Endothelial cell (in vitro differentiated cells): ENCODE results near the gene POFUT2. TPM values are rescaled to one million over a fixed set of nuclear protein-coding genes. Genes with fewer than 3 reads are reported as not detected.

Source experiments
- DNase-seq: peaks from one replicate; pipeline ENCODE4 v3.0.0; 2021; ENCODE audit warnings: low spot score
- H3K27ac Mint-ChIP-seq: one replicate; pipeline ENCODE4 v1.8.0; 2021; ENCODE audit warnings: mixed read lengths, inconsistent platforms; ENCODE audit not compliant: unreplicated experiment
- H3K27me3 Mint-ChIP-seq: one replicate; pipeline ENCODE4 v1.8.0; 2021; ENCODE audit warnings: mild to moderate bottlenecking, moderate library complexity, mixed read lengths, inconsistent platforms; ENCODE audit not compliant: unreplicated experiment
- H3K36me3 Mint-ChIP-seq: one replicate; pipeline ENCODE4 v1.8.0; 2021; ENCODE audit warnings: mild to moderate bottlenecking, low read depth, mixed read lengths, inconsistent platforms; ENCODE audit not compliant: unreplicated experiment
- H3K4me1 Mint-ChIP-seq: one replicate; pipeline ENCODE4 v1.8.0; 2021; ENCODE audit warnings: mild to moderate bottlenecking, mixed read lengths, inconsistent platforms; ENCODE audit not compliant: unreplicated experiment
- H3K4me3 Mint-ChIP-seq: one replicate; pipeline ENCODE4 v1.8.0; 2021; ENCODE audit warnings: mild to moderate bottlenecking, mixed read lengths, inconsistent platforms; ENCODE audit not compliant: unreplicated experiment
- H3K9me3 Mint-ChIP-seq: one replicate; pipeline ENCODE4 v1.8.0; 2021; ENCODE audit warnings: mixed read lengths, inconsistent platforms; ENCODE audit not compliant: unreplicated experiment
- total RNA-seq: library from RNA; stranded (reverse); fragmentation: NEBNext Ultra II Directional; extraction: Animal tissue kit (Norgen Biotek cat#: 25700); gene quantifications from one replicate; pipeline ENCODE4 v1.2.1, GENCODE V29; 2021; ENCODE audit not compliant: unreplicated experiment
- TF ChIP-seq, protein P1 (sequence below): fragments of 200-600 bp; sonication (generic); IDR thresholded peaks from one replicate; pipeline ENCODE4 v1.5.0; 2021; ENCODE audit warnings: antibody characterized with exemption; ENCODE audit not compliant: unreplicated experiment

POFUT2 gene
- total RNA-seq, 1 donor from 2014 or later, result 37.8 TPM

- Mint-ChIP-seq H3K4me3 (no peak overlapping the region), H3K36me3 (no peaks in the 10 kb centered on the region), H3K27me3 (peaks cover 10% of the 10 kb centered on the region), H3K27ac (no peak overlapping the region), H3K9me3 (no peaks in the 10 kb centered on the region), H3K4me1 (peaks cover 2% of the 10 kb centered on the region)
- TF ChIP-seq, protein P1, sequence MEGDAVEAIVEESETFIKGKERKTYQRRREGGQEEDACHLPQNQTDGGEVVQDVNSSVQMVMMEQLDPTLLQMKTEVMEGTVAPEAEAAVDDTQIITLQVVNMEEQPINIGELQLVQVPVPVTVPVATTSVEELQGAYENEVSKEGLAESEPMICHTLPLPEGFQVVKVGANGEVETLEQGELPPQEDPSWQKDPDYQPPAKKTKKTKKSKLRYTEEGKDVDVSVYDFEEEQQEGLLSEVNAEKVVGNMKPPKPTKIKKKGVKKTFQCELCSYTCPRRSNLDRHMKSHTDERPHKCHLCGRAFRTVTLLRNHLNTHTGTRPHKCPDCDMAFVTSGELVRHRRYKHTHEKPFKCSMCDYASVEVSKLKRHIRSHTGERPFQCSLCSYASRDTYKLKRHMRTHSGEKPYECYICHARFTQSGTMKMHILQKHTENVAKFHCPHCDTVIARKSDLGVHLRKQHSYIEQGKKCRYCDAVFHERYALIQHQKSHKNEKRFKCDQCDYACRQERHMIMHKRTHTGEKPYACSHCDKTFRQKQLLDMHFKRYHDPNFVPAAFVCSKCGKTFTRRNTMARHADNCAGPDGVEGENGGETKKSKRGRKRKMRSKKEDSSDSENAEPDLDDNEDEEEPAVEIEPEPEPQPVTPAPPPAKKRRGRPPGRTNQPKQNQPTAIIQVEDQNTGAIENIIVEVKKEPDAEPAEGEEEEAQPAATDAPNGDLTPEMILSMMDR, result no peak
- no peak for DNase-seq
Observed at GRCh38 chr21:45322960-45323461, 35.3 kb upstream of the POFUT2 start.

DNA sequence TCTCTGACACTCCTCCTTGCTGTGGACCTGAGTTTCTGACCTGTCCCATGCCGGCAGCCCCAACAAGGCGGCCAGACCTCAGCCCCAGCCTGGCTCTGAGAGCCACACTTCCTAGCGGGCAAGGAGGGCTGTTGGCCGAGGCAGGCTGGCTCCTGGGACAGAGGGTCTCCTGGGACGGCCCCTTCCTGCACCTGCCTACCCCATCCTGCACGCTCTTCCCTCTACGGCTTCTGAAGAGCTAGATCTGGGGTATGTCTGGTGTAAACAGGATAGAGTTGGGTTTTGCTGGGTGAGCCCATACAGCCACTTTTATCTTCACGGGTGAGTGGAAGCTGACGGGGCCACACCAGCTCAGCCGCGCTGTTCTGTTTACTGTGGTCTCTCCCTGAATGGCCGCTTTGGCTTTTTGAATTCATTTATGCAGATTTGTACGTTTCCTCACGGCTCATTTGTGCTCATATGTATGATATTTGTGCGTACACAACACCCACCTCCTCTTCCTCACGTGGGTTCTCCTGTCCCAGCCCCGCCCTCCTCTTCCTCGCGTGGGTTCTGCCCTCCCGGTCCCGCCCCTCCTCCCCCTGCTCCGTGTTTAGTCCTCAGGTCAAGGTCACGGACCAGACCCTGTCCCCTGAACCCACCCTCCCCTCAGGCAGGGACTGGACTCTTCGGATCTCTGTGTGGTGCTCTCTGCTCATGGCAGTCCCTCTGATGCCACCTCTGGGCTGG, 34.7 kb upstream of the POFUT2 start:
- no peak for DNase-seq
- H3K27ac Mint-ChIP-seq, result no peak overlapping the region
- peaks cover 7% of the 10 kb centered on the region for H3K27me3 Mint-ChIP-seq
- H3K4me3 Mint-ChIP-seq, result no peak overlapping the region
- peaks cover 2% of the 10 kb centered on the region for H3K4me1 Mint-ChIP-seq
- no peaks in the 10 kb centered on the region for H3K36me3 Mint-ChIP-seq
- TF ChIP-seq, protein P1, result no peak
- no peaks in the 10 kb centered on the region for H3K9me3 Mint-ChIP-seq

DNA sequence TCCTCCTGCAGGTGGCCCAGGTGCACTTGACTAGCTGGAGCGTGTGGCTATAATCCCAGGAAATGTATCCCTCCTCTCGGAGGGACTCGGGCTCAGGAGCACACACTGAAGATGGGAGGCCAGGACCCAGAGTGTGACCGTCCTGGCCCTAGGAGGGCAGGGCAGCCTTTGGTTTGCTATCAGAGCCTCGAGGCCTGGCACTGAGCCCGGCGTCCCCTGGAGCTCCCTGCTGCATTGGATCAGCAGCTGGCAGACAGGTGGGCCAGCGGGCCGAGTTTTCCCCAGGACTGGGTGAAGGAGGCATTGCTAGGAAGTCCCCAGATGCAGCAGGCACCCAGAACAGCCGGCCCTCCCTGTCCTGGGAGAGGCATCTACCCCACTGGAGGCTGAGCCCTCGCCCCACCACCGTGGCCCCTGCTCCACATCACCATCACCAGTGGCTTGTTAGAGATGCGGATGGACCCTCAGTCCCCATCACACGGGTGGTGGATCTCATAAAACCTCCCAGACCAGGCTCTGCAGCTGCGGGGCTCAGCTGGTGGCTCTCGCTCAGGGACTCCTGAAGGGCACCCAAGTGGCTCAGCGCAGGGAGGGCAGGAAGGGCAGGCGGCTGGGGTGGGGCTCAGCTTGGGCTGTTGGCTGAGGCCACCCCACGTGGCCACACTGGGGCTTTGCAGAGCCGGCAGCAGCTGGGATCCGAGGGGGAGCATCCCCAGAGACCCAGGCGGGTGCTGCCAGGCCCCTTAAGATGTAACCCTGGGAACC, 32.7 kb upstream of the POFUT2 start:
- H3K27me3 Mint-ChIP-seq, result peaks cover 6% of the 10 kb centered on the region
- no peaks in the 10 kb centered on the region for H3K9me3 Mint-ChIP-seq
- DNase-seq, result no peak
- H3K36me3 Mint-ChIP-seq, result no peaks in the 10 kb centered on the region
- no peak overlapping the region for H3K27ac Mint-ChIP-seq
- TF ChIP-seq, protein P1, result no peak
- peaks cover 2% of the 10 kb centered on the region for H3K4me1 Mint-ChIP-seq
- no peak overlapping the region for H3K4me3 Mint-ChIP-seq

GRCh38 chr21:45319461-45320211, 31.9 kb upstream of the POFUT2 start:
- H3K9me3 Mint-ChIP-seq, result no peaks in the 10 kb centered on the region
- H3K27me3 Mint-ChIP-seq, result peaks cover 6% of the 10 kb centered on the region
- DNase-seq, result no peak
- H3K4me3 Mint-ChIP-seq, result no peak overlapping the region
- H3K27ac Mint-ChIP-seq, result no peak overlapping the region
- H3K4me1 Mint-ChIP-seq, result peaks cover 2% of the 10 kb centered on the region
- TF ChIP-seq, protein P1, result no peak
- H3K36me3 Mint-ChIP-seq, result no peaks in the 10 kb centered on the region
